Colon (tissue), 2 donors: ENCODE data around the gene PARP15.
"Not testable (repeated sequence)": the region's sequence is repeated elsewhere in the genome, so short reads cannot be mapped to it uniquely, and the experiment has no call there.

Experiments
- FAIRE-seq: peaks from 2 replicates; lab custom pipeline; 2012; peaks lifted over from hg19 to GRCh38; lab: Jason Lieb, UNC
- donor health status: control.
- donor health status: control.

The PARP15 gene

GRCh38 chr3:122668930-122669730 lies 91.7 kb downstream of the PARP15 start:
- no peak for FAIRE-seq

GRCh38 chr3:122671553-122671952 lies 94.1 kb downstream of the PARP15 start:
- FAIRE-seq: no peak

- FAIRE-seq: no peak
Measured at GRCh38 chr3:122674339-122674738, 96.9 kb downstream of the PARP15 start.

- no peak for FAIRE-seq
Measured at GRCh38 chr3:122676759-122677158, 99.3 kb downstream of the PARP15 start.

GRCh38 chr3:122677216-122677615 lies 99.8 kb downstream of the PARP15 start:
- no peak for FAIRE-seq

GRCh38 chr3:122678506-122678905 lies 101.1 kb downstream of the PARP15 start:
- FAIRE-seq: no peak

- no peak for FAIRE-seq
Measured at GRCh38 chr3:122679085-122679881, 101.8 kb downstream of the PARP15 start.

- FAIRE-seq: no peak
Measured at GRCh38 chr3:122679882-122680474, 102.5 kb downstream of the PARP15 start.

GRCh38 chr3:122680475-122681283 lies 103.2 kb downstream of the PARP15 start, which contains the start of gene PARP14:
Gene PARP14 (plus strand): TSS chr3:122680839. CDS start chr3:122680884, 45 bp downstream.
- no peak for FAIRE-seq

- no peak for FAIRE-seq
Measured at GRCh38 chr3:122681284-122681973, 104.0 kb downstream of the PARP15 start.

- no peak for FAIRE-seq
Measured at GRCh38 chr3:122681974-122682409, 104.5 kb downstream of the PARP15 start.

- FAIRE-seq: not testable (repeated sequence)
Measured at GRCh38 chr3:122682778-122683411, 105.4 kb downstream of the PARP15 start.

- no peak for FAIRE-seq
Measured at GRCh38 chr3:122687298-122687697, 109.8 kb downstream of the PARP15 start.
